ENCODE data around the gene UGT1A4. TPM values are rescaled to one million over a fixed set of nuclear protein-coding genes. Genes with fewer than 3 reads are reported as not detected.
"Not testable (repeated sequence)": the region's sequence is repeated elsewhere in the genome, so short reads cannot be mapped to it uniquely, and the experiment has no call there.

The UGT1A4 gene
- total and polyA plus RNA-seq, 12 donors: not detected

DNA sequence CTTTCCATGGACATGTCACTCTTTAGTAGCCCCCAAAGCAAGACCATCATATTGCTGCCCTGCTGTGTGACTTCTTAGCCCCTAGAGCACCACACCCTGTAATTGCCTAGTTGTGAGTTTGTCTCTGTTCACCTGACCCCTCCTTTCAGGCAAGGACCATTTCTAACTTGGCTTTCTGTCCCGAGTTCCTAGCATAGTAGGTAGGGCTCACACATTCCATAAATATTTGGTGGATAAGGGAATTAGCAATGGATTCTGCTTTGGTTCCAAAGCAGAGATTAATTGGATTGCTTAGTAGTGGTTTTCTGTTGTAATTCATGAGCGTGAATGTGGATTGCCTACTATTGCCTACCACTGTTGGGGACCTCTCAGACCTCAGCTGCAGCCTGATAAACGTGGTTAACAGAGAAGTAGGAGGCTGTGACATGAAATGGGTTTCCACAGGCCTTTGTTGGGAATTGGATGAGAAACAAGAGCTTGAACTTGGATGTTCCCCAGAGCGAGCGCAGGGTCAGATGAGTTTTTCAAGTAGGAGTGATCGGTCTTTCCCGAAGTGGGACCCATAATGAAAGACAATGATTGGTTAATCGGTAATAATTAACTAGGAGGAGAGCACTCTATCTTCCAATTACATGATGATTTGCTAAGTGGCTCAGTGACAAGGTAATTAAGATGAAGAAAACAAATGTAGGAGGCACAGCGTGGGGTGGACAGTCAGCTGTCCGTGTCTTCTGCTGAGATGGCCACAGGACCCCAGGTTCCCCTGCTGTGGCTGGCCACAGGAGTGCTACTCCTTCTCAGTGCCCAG lies 28.1 kb downstream of the UGT1A4 start:
- no peak for ATAC-seq
- no peak overlapping the region for H3K4me3 ChIP-seq
- no peak overlapping the region for H3K27ac ChIP-seq
- no peaks in the 10 kb centered on the region for H3K36me3 ChIP-seq
- WGBS, 2 donors: 66 to 73% methylated on average over 10 of the region's 10 CpGs
- peaks cover 0 to 8% (median 0%) of the 10 kb centered on the region in 7 donors for H3K27me3 ChIP-seq
- TF ChIP-seq, protein P1, sequence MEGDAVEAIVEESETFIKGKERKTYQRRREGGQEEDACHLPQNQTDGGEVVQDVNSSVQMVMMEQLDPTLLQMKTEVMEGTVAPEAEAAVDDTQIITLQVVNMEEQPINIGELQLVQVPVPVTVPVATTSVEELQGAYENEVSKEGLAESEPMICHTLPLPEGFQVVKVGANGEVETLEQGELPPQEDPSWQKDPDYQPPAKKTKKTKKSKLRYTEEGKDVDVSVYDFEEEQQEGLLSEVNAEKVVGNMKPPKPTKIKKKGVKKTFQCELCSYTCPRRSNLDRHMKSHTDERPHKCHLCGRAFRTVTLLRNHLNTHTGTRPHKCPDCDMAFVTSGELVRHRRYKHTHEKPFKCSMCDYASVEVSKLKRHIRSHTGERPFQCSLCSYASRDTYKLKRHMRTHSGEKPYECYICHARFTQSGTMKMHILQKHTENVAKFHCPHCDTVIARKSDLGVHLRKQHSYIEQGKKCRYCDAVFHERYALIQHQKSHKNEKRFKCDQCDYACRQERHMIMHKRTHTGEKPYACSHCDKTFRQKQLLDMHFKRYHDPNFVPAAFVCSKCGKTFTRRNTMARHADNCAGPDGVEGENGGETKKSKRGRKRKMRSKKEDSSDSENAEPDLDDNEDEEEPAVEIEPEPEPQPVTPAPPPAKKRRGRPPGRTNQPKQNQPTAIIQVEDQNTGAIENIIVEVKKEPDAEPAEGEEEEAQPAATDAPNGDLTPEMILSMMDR (IDR thresholded peaks at IDR 0.05): no peak
- peaks cover 0 to 10% (median 0%) of the 10 kb centered on the region in 11 donors for H3K9me3 ChIP-seq
- no peak for DNase-seq
- intact Hi-C loops (cut with DNase I): no loop called here
- no peaks in the 10 kb centered on the region for H3K4me1 ChIP-seq

DNA sequence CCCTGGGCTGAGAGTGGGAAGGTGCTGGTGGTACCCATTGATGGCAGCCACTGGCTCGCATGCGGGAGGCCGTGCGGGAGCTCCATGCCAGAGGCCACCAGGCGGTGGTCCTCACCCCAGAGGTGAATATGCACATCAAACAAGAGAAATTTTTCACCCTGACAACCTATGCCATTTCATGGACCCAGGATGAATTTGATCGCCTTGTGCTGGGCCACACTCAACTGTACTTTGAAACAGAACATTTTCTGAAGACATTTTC lies 28.7 kb downstream of the UGT1A4 start:
- H3K4me1 ChIP-seq: no peaks in the 10 kb centered on the region
- peaks cover 0 to 5% (median 0%) of the 10 kb centered on the region in 7 donors for H3K27me3 ChIP-seq
- DNase-seq: no peak
- H3K36me3 ChIP-seq: no peaks in the 10 kb centered on the region
- no peak overlapping the region for H3K4me3 ChIP-seq
- ATAC-seq: no peak
- intact Hi-C loops (cut with DNase I): no loop called here
- H3K9me3 ChIP-seq: peaks cover 0 to 10% (median 0%) of the 10 kb centered on the region in 11 donors
- H3K27ac ChIP-seq: no peak overlapping the region
- WGBS, 2 donors: 91 to 92% methylated on average over 6 of the region's 6 CpGs
- TF ChIP-seq, protein P1 (IDR thresholded peaks at IDR 0.05): no peak

DNA sequence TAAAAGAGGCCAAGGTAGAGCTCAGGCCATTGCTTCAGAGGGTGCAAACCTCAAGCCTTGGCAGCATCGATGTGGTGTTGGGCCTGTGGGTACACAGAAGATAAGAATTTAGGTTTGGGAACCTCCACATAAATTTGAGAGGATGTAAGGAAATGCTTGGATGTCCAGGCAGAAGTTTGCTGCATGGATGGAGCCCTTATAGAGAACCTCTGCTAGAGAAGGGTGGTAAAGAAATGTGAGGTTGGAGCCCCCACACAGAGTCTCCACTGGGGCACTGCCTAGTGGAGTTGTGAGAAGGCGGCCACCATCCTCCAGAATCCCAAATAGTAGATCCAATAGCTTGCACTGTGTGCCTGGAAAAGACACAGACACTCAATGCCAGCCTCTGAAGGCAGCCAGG lies 32.2 kb downstream of the UGT1A4 start:
- DNase-seq; H3K27me3 ChIP-seq; H3K4me3 ChIP-seq; ATAC-seq; H3K27ac ChIP-seq; H3K4me1 ChIP-seq; intact Hi-C loops (cut with DNase I); H3K9me3 ChIP-seq; H3K36me3 ChIP-seq: not testable (repeated sequence)
- WGBS, 2 donors: 62 to 68% methylated on average over 2 of the region's 2 CpGs

DNA sequence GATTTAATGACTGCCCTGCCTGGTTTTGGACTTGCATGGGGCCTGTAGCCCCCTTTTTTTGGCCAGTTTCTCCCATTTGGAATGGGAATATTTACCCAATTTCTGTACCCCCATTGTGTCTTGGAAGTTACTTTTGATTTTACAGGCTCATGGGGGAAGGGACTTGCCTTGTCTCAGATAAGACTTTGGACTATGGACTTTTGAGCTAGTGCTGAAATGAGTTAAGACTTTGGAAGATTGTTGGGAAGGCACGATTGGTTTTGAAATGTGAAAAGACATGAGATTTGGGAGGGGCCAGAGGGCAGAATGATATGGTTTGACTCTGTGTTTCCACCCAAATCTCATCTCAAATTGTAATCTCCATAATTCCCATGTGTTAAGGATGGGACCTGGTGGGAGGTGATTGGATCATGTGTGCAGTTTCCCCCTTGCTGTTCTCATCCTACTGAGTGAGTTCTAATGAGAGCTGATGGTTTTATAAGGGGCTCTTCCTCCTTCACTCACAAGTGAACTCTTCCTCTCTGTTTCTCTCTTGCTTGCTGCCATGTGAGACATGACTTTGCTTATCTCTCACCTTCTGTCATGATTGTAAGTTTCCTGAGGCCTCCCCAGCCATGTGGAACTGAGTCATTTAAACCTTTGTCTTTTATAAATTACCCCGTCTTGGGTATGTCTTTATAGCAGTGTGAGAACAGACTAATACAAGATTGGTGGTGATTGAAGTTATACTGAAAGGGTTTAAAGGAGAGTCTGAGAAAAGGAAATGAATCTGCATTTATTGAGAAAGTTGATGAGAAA lies 32.9 kb downstream of the UGT1A4 start:
- H3K27ac ChIP-seq; H3K27me3 ChIP-seq; DNase-seq; H3K36me3 ChIP-seq; H3K4me1 ChIP-seq; ATAC-seq; intact Hi-C loops (cut with DNase I); H3K4me3 ChIP-seq; H3K9me3 ChIP-seq: not testable (repeated sequence)
- WGBS, 2 donors: 64 to 73% methylated on average over 2 of the region's 2 CpGs

DNA sequence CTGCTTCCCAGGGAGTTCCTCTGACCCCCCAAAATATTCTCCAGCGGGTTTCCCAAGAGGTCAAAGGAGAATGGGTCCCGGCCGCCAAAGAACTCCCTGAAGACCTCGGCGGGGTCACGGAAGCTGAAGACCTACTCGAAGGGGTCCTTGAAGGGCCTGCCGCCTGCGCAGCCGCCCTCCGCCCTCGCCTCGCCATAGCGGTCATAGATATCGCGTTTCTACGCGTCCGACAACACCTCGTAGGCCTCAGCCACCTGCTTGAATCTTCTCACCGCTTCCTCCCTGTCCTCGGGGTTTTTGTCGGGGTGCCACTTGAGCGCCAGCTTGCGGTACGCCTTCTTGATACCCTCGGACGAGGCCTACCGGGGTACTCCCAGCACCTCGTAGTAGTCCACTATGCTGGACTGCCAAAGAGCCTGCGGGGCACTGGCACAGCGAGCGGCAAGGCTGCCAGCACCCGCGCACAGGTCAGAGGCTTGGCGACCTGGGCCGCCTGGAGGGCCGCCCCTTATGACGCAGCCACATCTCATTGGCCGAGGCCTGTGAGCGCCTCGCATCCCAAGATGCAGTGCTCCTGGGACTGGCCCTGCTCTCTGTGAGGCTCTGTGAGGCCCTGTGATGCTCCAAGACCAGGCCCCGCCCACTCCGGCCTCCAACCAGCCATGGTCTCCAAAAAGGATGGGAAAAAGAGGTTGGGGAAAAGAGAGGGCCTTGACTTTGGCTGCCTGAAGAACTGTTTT lies 36.5 kb downstream of the UGT1A4 start:
- H3K27me3 ChIP-seq: peaks cover 0 to 6% (median 0%) of the 10 kb centered on the region in 7 donors
- peaks cover 0 to 10% (median 0%) of the 10 kb centered on the region in 11 donors for H3K9me3 ChIP-seq
- no peak for ATAC-seq
- DNase-seq: no peak
- H3K27ac ChIP-seq: no peak overlapping the region
- WGBS, 2 donors: 85 to 87% methylated on average over 42 to 43 of the region's 44 CpGs
- intact Hi-C loops (cut with DNase I): no loop called here
- no peak overlapping the region for H3K4me3 ChIP-seq
- H3K4me1 ChIP-seq: no peaks in the 10 kb centered on the region
- H3K36me3 ChIP-seq: no peaks in the 10 kb centered on the region
- TF ChIP-seq, protein P1 (IDR thresholded peaks at IDR 0.05): no peak
